ENCODE measurements around the gene ARRDC5.

DNA sequence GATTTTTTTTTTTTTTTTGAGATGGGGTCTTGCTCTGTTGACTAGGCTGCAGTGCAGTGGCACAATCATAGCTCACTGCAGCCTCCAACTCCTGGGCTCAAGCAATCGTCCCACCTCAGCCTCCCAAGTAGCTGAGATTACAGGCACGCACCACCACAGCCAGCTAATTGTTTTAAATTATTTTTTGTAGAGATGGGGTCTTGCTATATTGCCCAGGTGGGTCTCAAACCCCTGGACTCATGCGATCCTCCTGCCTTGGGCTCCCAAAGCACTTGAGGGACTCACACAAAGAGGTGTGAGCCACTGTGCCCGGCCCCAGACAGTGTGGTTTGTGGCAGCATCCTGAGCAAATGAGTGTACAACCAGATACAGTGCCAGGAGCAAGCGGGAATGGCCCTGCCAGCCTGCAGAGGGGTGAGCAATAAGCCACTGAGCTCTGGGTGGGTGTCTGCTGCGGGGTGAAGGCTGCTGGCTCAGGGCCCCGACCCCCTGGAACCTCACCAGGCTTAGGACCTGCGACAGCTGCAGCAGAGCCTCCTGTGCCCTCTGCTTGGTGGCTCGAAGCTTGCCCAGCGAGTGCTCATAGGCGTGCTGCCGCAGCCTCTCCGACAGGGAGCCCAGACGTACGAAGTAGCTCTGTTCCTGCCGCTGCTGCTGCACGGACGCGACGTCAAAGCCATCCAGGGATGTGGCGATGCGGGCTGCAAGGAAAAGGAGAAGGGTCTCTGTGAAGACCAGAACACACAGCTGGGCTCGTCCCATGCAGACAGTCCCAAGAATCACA is 55.3 kb downstream of the ARRDC5 start:
- TF ChIP-seq ZBTB43 (CRISPR knock-in tag; IDR thresholded peaks at IDR 0.05) (no peak), ARID4B (CRISPR knock-in tag; IDR thresholded peaks at IDR 0.05; ENCODE audit: borderline replicate concordance) (no peak), NFE2L1 (CRISPR knock-in tag; IDR thresholded peaks at IDR 0.05) (no peak), IRF2 (CRISPR knock-in tag; IDR thresholded peaks at IDR 0.05; ENCODE audit: borderline replicate concordance, low read depth) (no peak), RELA (CRISPR knock-in tag; IDR thresholded peaks at IDR 0.05; ENCODE audit: borderline replicate concordance) (no peak), MYBL2 (CRISPR knock-in tag; IDR thresholded peaks at IDR 0.05) (no peak), JUN (CRISPR knock-in tag; IDR thresholded peaks at IDR 0.05) (no peak), CTCF (IDR thresholded peaks at IDR 0.05) (no peak), CBFB (CRISPR knock-in tag; IDR thresholded peaks at IDR 0.05; ENCODE audit: low read depth) (no peak), E2F1 (CRISPR knock-in tag; IDR thresholded peaks at IDR 0.05) (no peak), FOXP1 (CRISPR knock-in tag; IDR thresholded peaks at IDR 0.05; ENCODE audit: borderline replicate concordance) (no peak), OVOL2 (CRISPR knock-in tag; IDR thresholded peaks at IDR 0.05; ENCODE audit: borderline replicate concordance) (no peak)

Measured in WTC11 (cell line).